Activated CD4-positive, alpha-beta T cell treated with anti-CD3 and anti-CD28 coated beads, Interleukin-2, amount 10 ng/mL, durations not matched to agents 24 days and 14 days (primary cell): ENCODE measurements around the gene PELI2. TPM values are rescaled to one million over a fixed set of nuclear protein-coding genes. Genes with fewer than 3 reads are reported as not detected.

Experiments
- DNase-seq: peaks from one replicate; pipeline ENCODE4 v3.0.0; 2022
- H3K27ac Mint-ChIP-seq: one replicate; pipeline ENCODE4 v1.8.0; 2022; ENCODE audit warnings: mild to moderate bottlenecking, mixed read lengths
- H3K27me3 Mint-ChIP-seq: one replicate; pipeline ENCODE4 v1.8.0; 2022; ENCODE audit warnings: mixed read lengths
- H3K36me3 Mint-ChIP-seq: one replicate; pipeline ENCODE4 v1.8.0; 2022; ENCODE audit warnings: low read depth, mild to moderate bottlenecking, mixed read lengths
- H3K4me1 Mint-ChIP-seq: one replicate; pipeline ENCODE4 v1.8.0; 2021; ENCODE audit warnings: mixed read lengths
- H3K4me3 Mint-ChIP-seq: one replicate; pipeline ENCODE4 v1.8.0; 2022; ENCODE audit warnings: mild to moderate bottlenecking, moderate library complexity, mixed read lengths
- H3K9me3 Mint-ChIP-seq: one replicate; pipeline ENCODE4 v1.8.0; 2021; ENCODE audit warnings: mixed read lengths
- intact Hi-C: fragments of 100-400 bp; cut with micrococcal nuclease; formaldehyde crosslinking; loops from one replicate; pipeline ENCODE4 v1.15.1; 2023
- total RNA-seq: library from RNA; stranded (reverse); gene quantifications from 2 replicates; pipeline ENCODE4 v1.2.3, GENCODE V29; 2022

PELI2 gene
- total RNA-seq, 1 donor from 2014 or later, result 3.0 TPM

GRCh38 chr14:56138928-56139327 is 20.7 kb downstream of the PELI2 start:
- Mint-ChIP-seq H3K27me3 (peaks cover 17% of the 10 kb centered on the region), H3K4me1 (no peaks in the 10 kb centered on the region), H3K9me3 (no peaks in the 10 kb centered on the region), H3K4me3 (no peak overlapping the region), H3K27ac (no peak overlapping the region), H3K36me3 (no peaks in the 10 kb centered on the region)
- no peak for DNase-seq
- intact Hi-C loops, result no loop called here

GRCh38 chr14:56142314-56142713 is 24.1 kb downstream of the PELI2 start:
- Mint-ChIP-seq H3K27ac (no peak overlapping the region), H3K27me3 (peaks cover 7% of the 10 kb centered on the region), H3K9me3 (no peaks in the 10 kb centered on the region), H3K4me3 (no peak overlapping the region), H3K4me1 (peaks cover 7% of the 10 kb centered on the region), H3K36me3 (no peaks in the 10 kb centered on the region)
- no peak for DNase-seq
- intact Hi-C loops, result no loop called here

GRCh38 chr14:56143025-56143424 is 24.8 kb downstream of the PELI2 start:
- Mint-ChIP-seq H3K27ac (no peak overlapping the region), H3K9me3 (no peaks in the 10 kb centered on the region), H3K36me3 (no peaks in the 10 kb centered on the region), H3K27me3 (peaks cover 3% of the 10 kb centered on the region), H3K4me3 (no peak overlapping the region), H3K4me1 (peaks cover 11% of the 10 kb centered on the region)
- intact Hi-C loops, result no loop called here
- DNase-seq, result no peak

- Mint-ChIP-seq H3K4me3 (no peak overlapping the region), H3K4me1 (peaks cover 16% of the 10 kb centered on the region), H3K36me3 (no peaks in the 10 kb centered on the region), H3K27ac (no peak overlapping the region), H3K9me3 (no peaks in the 10 kb centered on the region), H3K27me3 (no peaks in the 10 kb centered on the region)
- intact Hi-C loops, result no loop called here
- no peak for DNase-seq
Measured at GRCh38 chr14:56144176-56144575, 26.0 kb downstream of the PELI2 start.

GRCh38 chr14:56145181-56145769 is 27.1 kb downstream of the PELI2 start:
- H3K4me3 Mint-ChIP-seq, result no peak overlapping the region
- no peaks in the 10 kb centered on the region for H3K27me3 Mint-ChIP-seq
- no peak overlapping the region for H3K27ac Mint-ChIP-seq
- H3K36me3 Mint-ChIP-seq, result no peaks in the 10 kb centered on the region
- H3K4me1 Mint-ChIP-seq, result peaks cover 16% of the 10 kb centered on the region
- H3K9me3 Mint-ChIP-seq, result no peaks in the 10 kb centered on the region
- intact Hi-C loops, result no loop called here
- DNase-seq, result no peak

GRCh38 chr14:56145965-56146364 is 27.8 kb downstream of the PELI2 start:
- no peak for DNase-seq

GRCh38 chr14:56147449-56147848 is 29.2 kb downstream of the PELI2 start:
- no peaks in the 10 kb centered on the region for H3K9me3 Mint-ChIP-seq
- H3K4me1 Mint-ChIP-seq, result peaks cover 23% of the 10 kb centered on the region
- DNase-seq, result no peak
- H3K27me3 Mint-ChIP-seq, result no peaks in the 10 kb centered on the region
- no peak overlapping the region for H3K27ac Mint-ChIP-seq
- H3K36me3 Mint-ChIP-seq, result no peaks in the 10 kb centered on the region
- H3K4me3 Mint-ChIP-seq, result no peak overlapping the region
- intact Hi-C loops, result no loop called here

More at GRCh38 chr14:56145965-56146364, 27.8 kb downstream of the PELI2 start:
- Mint-ChIP-seq H3K4me3 (no peak overlapping the region), H3K27ac (no peak overlapping the region), H3K27me3 (no peaks in the 10 kb centered on the region), H3K36me3 (no peaks in the 10 kb centered on the region), H3K9me3 (no peaks in the 10 kb centered on the region), H3K4me1 (peaks cover 20% of the 10 kb centered on the region)
- intact Hi-C loops, result no loop called here

GRCh38 chr14:56147986-56148901 is 30.0 kb downstream of the PELI2 start:
- H3K4me3 Mint-ChIP-seq, result no peak overlapping the region
- intact Hi-C loops, result no loop called here
- H3K9me3 Mint-ChIP-seq, result no peaks in the 10 kb centered on the region
- no peak for DNase-seq
- peaks cover 4% of the 10 kb centered on the region for H3K27me3 Mint-ChIP-seq
- H3K4me1 Mint-ChIP-seq, result peaks cover 23% of the 10 kb centered on the region
- no peak overlapping the region for H3K27ac Mint-ChIP-seq
- H3K36me3 Mint-ChIP-seq, result no peaks in the 10 kb centered on the region

- Mint-ChIP-seq H3K9me3 (no peaks in the 10 kb centered on the region), H3K36me3 (no peaks in the 10 kb centered on the region), H3K4me3 (no peak overlapping the region), H3K4me1 (peaks cover 23% of the 10 kb centered on the region), H3K27ac (no peak overlapping the region), H3K27me3 (peaks cover 4% of the 10 kb centered on the region)
- no peak for DNase-seq
- intact Hi-C loops, result no loop called here
Measured at GRCh38 chr14:56149151-56149550, 30.9 kb downstream of the PELI2 start.

GRCh38 chr14:56149995-56150394 is 31.8 kb downstream of the PELI2 start:
- Mint-ChIP-seq H3K36me3 (no peaks in the 10 kb centered on the region), H3K4me3 (no peak overlapping the region), H3K27me3 (peaks cover 4% of the 10 kb centered on the region), H3K9me3 (no peaks in the 10 kb centered on the region), H3K4me1 (peaks cover 23% of the 10 kb centered on the region), H3K27ac (no peak overlapping the region)
- DNase-seq, result no peak
- intact Hi-C loops, result no loop called here

- intact Hi-C loops, result no loop called here
- no peak overlapping the region for H3K4me3 Mint-ChIP-seq
- no peak overlapping the region for H3K27ac Mint-ChIP-seq
- H3K36me3 Mint-ChIP-seq, result no peaks in the 10 kb centered on the region
- peaks cover 23% of the 10 kb centered on the region for H3K4me1 Mint-ChIP-seq
- no peaks in the 10 kb centered on the region for H3K9me3 Mint-ChIP-seq
- no peak for DNase-seq
- H3K27me3 Mint-ChIP-seq, result peaks cover 4% of the 10 kb centered on the region
Measured at GRCh38 chr14:56150645-56151345, 32.6 kb downstream of the PELI2 start.

- Mint-ChIP-seq H3K27ac (no peak overlapping the region), H3K4me3 (no peak overlapping the region), H3K4me1 (peaks cover 17% of the 10 kb centered on the region), H3K9me3 (no peaks in the 10 kb centered on the region), H3K36me3 (no peaks in the 10 kb centered on the region), H3K27me3 (peaks cover 4% of the 10 kb centered on the region)
- no peak for DNase-seq
- intact Hi-C loops, result no loop called here
Measured at GRCh38 chr14:56152221-56152620, 34.0 kb downstream of the PELI2 start.

GRCh38 chr14:56153267-56153666 is 35.1 kb downstream of the PELI2 start:
- DNase-seq, result no peak
- peaks cover 4% of the 10 kb centered on the region for H3K27me3 Mint-ChIP-seq
- no peaks in the 10 kb centered on the region for H3K36me3 Mint-ChIP-seq
- H3K4me3 Mint-ChIP-seq, result no peak overlapping the region
- peaks cover 10% of the 10 kb centered on the region for H3K4me1 Mint-ChIP-seq
- H3K27ac Mint-ChIP-seq, result no peak overlapping the region
- no peaks in the 10 kb centered on the region for H3K9me3 Mint-ChIP-seq
- intact Hi-C loops, result no loop called here

- Mint-ChIP-seq H3K36me3 (no peaks in the 10 kb centered on the region), H3K9me3 (no peaks in the 10 kb centered on the region), H3K27me3 (peaks cover 4% of the 10 kb centered on the region), H3K4me1 (peaks cover 7% of the 10 kb centered on the region), H3K27ac (no peak overlapping the region), H3K4me3 (no peak overlapping the region)
- no peak for DNase-seq
- intact Hi-C loops, result no loop called here
Measured at GRCh38 chr14:56154321-56154720, 36.1 kb downstream of the PELI2 start.
